GM12874 (cell line): ENCODE results near the gene TRAPPC4.

Experiments used
- TF ChIP-seq, protein P1 (sequence below): IDR thresholded peaks from 2 replicates; pipeline ENCODE4 v1.5.1; 2011; ENCODE audit warnings: low read depth, mild to moderate bottlenecking, control low read depth, low read length, moderate library complexity; ENCODE audit not compliant: insufficient read depth

Gene TRAPPC4

GRCh38 chr11:119006656-119007055 lies 11.9 kb upstream of the TRAPPC4 start:
- TF ChIP-seq, protein P1, sequence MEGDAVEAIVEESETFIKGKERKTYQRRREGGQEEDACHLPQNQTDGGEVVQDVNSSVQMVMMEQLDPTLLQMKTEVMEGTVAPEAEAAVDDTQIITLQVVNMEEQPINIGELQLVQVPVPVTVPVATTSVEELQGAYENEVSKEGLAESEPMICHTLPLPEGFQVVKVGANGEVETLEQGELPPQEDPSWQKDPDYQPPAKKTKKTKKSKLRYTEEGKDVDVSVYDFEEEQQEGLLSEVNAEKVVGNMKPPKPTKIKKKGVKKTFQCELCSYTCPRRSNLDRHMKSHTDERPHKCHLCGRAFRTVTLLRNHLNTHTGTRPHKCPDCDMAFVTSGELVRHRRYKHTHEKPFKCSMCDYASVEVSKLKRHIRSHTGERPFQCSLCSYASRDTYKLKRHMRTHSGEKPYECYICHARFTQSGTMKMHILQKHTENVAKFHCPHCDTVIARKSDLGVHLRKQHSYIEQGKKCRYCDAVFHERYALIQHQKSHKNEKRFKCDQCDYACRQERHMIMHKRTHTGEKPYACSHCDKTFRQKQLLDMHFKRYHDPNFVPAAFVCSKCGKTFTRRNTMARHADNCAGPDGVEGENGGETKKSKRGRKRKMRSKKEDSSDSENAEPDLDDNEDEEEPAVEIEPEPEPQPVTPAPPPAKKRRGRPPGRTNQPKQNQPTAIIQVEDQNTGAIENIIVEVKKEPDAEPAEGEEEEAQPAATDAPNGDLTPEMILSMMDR = no peak

- TF ChIP-seq, protein P1 = no peak
Observed at GRCh38 chr11:119011476-119012053, 7.0 kb upstream of the TRAPPC4 start.

DNA sequence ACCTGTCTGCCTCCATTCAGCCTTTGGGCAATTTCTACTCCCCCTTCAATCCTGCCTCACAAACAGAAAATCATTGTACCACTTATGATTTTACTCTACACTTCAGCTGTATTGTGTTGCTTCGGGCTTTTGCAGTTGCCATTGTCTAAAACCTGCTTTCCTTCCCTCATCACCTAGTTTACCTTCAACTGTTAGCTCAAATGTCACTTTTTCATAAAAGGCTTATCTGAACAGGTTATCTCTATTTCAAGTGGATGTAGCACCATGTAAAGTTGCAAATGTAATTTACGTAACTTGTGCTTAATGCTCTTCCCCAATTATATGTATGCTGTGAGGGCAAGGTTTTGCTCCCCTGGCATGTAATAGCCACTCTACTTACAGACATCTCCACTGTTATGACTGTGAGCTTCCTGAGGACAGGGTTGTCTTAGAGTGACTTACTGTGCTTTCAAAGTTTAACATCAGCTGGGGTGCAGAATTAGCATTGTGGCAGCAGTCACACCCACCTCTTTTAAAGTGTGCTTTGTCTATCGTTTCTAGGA lies 5.9 kb upstream of the TRAPPC4 start:
- TF ChIP-seq, protein P1 = no peak

GRCh38 chr11:119014209-119014924 lies 4.2 kb upstream of the TRAPPC4 start:
- TF ChIP-seq, protein P1 = no peak

- TF ChIP-seq, protein P1 = no peak
Observed at GRCh38 chr11:119015054-119015611, 3.4 kb upstream of the TRAPPC4 start.

DNA sequence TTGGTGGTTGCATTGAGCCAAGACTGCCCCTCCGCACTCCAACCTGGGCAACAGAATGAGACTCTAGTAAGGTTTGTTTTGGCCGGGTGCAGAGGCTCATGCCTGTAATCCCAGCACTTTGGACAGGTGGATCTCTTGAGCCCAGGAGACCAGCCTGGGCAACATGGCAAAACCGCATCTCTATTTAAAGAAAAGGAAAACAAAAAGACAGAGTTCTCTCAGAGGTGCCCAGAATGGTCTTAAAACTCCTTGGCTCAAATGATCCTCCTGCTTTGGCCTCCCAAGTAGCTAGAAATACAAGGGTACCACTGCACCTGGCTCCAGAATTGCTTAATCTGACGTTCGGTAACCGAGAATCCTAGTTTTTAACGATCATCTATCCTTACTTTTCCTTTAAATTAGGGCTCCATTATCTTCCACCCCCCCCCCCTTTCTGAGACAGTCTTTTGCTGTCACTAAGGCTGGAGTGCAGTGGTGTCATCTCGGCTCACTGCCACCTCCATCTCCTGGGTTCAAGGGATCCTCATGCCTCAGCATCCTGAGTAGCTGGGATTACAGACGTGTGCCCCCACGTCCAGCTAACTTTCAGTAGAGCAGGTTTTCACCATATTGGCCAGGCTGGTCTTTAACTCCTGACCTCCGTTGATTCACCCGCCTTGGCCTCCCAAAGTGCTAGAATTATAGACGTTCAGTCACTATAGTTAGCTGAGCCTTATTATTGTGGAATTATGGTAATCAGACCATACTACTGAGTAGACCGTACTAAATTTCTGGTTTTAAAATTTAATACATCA lies 2.2 kb upstream of the TRAPPC4 start:
- TF ChIP-seq, protein P1 = no peak

GRCh38 chr11:119019996-119020395 lies 1.4 kb downstream of the TRAPPC4 start:
- TF ChIP-seq, protein P1 = no peak
